Stimulated activated naive CD4-positive, alpha-beta T cell (primary cell): ENCODE measurements around the gene RGS12.

ENCODE experiments used
- DNase-seq, 6 experiments: peaks; one replicate each; lab custom pipeline; 2025; lab: John Stamatoyannopoulos, UW

Gene RGS12

GRCh38 chr4:3330707-3331106 is 37.9 kb downstream of the RGS12 start:
- DNase-seq, result no peak

- no peak for DNase-seq
These were observed 38.9 kb downstream of the RGS12 start for GRCh38 chr4:3331511-3332394.

- no peak for DNase-seq
These were observed 39.7 kb downstream of the RGS12 start for GRCh38 chr4:3332498-3332897.

- no peak for DNase-seq
These were observed 41.5 kb downstream of the RGS12 start for GRCh38 chr4:3334316-3334715.

DNA sequence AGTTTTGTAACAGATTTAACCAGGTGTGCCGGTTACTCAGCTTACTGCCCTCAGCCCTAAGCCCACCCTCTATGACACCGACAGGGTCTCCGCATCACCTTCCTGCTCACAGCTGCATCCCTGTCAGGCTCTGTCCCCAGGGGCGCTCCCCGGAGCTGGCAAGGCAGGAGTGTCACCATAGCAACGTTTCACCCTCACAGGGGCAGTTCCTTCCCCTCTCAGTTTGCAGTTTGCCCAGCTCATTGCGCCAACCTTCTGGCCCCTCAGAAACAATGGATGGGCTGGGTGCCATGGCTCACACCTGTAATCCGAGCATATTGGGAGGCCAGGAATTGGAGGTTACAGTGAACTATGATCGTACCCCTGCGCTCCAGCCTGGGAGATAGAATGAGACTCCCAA is 42.6 kb downstream of the RGS12 start:
- no peak for DNase-seq

GRCh38 chr4:3335982-3336381 is 43.2 kb downstream of the RGS12 start:
- DNase-seq, result no peak

GRCh38 chr4:3336382-3337356 is 43.8 kb downstream of the RGS12 start:
- DNase-seq, result no peak

GRCh38 chr4:3337357-3337732 is 44.5 kb downstream of the RGS12 start:
- DNase-seq, result no peak

- no peak for DNase-seq
These were observed 45.0 kb downstream of the RGS12 start for GRCh38 chr4:3337811-3338210.

DNA sequence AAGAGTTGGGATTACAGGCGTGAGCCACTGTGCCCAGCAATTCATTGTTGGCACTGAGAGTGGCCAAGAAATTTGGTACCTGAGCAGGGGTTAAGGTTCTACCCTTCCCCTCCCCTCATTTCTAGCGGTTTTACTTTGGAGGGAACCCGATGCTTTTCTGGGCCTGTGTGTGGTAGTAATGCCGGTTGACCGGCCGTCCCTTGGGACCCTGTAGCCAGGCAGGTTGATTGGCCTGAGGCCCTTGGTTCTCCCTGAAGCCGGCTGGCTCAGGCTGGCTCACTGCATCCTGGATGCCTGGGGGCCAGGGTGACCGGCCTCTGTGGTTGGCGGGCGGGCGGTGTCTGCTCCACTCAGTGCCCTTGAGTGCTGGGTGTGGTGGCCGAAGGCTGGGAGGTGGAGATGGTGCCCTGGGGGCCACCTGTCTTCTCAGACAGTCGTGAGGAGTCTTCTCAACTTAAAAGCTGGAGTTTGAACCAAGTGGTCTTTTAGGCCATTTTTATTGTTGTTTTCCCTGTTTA is 45.6 kb downstream of the RGS12 start:
- no peak for DNase-seq

DNA sequence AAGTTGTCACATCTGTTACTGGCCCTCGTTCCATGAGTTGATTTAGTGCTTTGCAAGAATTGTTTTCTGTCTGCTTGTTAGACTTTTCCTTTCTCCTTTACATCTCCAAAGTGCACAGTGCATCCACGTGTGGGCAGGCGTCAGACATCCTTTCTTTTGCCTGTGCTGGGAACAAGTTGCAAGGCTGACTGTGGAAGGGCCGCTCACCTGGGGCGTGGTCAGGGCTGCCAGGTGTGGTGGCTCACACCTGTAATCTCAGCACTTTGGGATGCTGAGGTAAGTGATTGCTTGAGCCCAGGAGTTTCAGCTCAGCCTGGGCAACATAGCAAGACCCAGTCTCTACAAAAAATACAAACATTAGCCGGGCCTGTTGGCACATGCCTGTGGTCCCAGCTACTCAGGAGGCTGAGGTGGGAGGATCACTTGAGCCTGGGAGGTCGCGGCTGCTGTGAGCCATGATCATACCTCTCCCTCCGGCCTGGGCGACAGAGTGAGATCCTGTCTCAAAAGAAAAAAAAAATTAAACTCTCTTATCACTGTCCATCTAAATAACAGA is 46.2 kb downstream of the RGS12 start:
- no peak for DNase-seq

DNA sequence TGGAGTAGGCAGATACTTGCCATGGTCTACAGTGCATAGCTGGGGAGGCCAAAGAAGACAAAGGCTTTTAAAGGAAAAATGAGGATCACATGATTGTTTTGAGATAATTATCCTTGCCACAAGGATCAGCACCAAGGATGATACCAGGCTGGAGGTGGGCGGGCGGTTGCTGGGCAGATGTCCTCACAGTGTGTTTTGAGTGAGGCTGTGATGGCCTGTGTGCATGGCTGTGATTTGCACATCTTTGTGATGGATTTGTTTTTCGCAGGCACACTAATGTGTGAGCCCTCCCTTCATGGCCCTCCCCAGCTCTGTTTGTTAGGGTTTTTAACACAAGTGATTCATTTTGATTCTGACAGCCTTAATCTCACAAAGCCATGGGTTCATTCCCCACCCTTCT is 46.8 kb downstream of the RGS12 start:
- no peak for DNase-seq

DNA sequence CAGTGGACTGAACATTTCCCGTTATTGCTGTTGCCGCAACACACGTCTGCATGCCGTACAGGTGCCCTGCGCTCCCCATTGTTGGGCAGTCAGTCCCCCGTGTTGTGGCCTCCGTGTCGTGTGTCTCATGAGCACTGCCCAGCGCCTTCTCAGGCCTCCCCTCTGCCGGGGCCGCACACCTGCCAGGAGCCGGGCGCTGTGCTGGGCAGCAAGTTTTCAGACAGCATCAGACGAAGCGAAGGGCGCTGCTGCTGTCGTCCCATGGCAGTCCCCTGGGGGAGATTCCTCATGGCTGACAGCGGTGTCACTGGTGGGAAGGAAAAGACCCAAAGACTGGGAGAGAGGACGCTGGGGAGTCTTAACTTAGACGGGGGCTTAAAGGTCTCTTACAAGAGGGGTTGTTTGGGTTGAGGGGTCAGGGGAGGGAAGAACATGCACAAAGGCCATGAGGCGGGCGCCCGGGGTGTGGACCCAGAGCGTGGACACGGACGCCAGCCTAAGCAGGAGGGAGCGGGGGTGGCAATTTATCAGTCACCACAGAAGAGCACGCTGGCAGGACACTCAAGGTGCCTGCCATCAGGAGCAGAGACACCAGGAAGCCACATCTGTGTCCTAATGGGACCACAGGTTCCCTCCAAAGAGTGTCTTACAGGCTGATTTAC is 47.3 kb downstream of the RGS12 start:
- no peak for DNase-seq

GRCh38 chr4:3340700-3341083 is 47.9 kb downstream of the RGS12 start:
- no peak for DNase-seq

GRCh38 chr4:3341760-3342159 is 48.9 kb downstream of the RGS12 start:
- DNase-seq, result no peak

GRCh38 chr4:3342182-3342854 is 49.5 kb downstream of the RGS12 start:
- DNase-seq, result no peak
